Ectodermal cell (in vitro differentiated cells): ENCODE measurements around the gene OTOGL.

Source experiments
- H3K27ac ChIP-seq: 2 replicates; pipeline ENCODE4 v1.7.0; 2013; ENCODE audit warnings: mild to moderate bottlenecking, low read depth, low read length; ENCODE audit not compliant: insufficient read depth, poor library complexity, severe bottlenecking
- H3K27me3 ChIP-seq: 2 replicates; pipeline ENCODE4 v1.7.0; 2013; ENCODE audit warnings: mild to moderate bottlenecking, low read length; ENCODE audit not compliant: insufficient read depth, control insufficient read depth, poor library complexity, severe bottlenecking
- H3K36me3 ChIP-seq: one replicate; pipeline ENCODE4 v1.7.0; 2013; ENCODE audit warnings: low read length; ENCODE audit not compliant: control insufficient read depth, insufficient read depth
- H3K4me1 ChIP-seq: one replicate; pipeline ENCODE4 v1.7.0; 2013; ENCODE audit warnings: low read length; ENCODE audit not compliant: control insufficient read depth, insufficient read depth
- H3K4me3 ChIP-seq: 2 replicates; pipeline ENCODE4 v1.7.0; 2013; ENCODE audit warnings: low read depth, low read length, control low read depth; ENCODE audit not compliant: insufficient read depth
- H3K9me3 ChIP-seq: 2 replicates; pipeline ENCODE4 v1.7.0; 2013; ENCODE audit warnings: mild to moderate bottlenecking, low read length, moderate library complexity; ENCODE audit not compliant: control insufficient read depth
- WGBS, 2 experiments: methylation state at CpG; one replicate each; pipeline ENCODE4 v1.1.7; 2013; ENCODE audit warnings: missing lambda C conversion rate in 2 of 2; 5-methylcytosine and 5-hydroxymethylcytosine counted together

Gene OTOGL

GRCh38 chr12:80156306-80156705 is 57.0 kb downstream of the OTOGL start:
- WGBS, 2 experiments, result 93 to 94% methylated on average over 5 of the region's 5 CpGs

DNA sequence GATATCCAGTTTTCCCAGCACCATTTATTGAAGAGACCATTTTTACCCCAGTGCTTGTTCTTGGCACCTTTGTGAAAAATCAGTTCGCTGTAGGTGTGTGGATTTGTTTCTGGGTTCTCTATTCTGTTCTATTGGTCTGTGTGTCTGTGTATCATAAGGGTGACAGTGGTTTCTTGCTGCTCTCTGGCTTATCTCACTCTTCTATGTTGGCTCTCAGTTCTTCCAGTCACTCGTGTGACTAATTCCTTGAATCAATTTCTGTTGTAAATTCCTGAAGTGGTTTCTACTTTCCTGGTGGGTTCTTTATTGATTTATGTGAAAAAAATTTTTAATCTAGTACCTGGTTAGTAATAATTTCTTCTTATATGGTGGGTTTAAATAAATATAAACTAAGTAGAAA is 58.3 kb downstream of the OTOGL start:
- H3K36me3 ChIP-seq, result no peaks in the 10 kb centered on the region
- WGBS, 2 experiments, result 87 to 91% methylated on average over 1 to 2 of the region's 2 CpGs
- no peak overlapping the region for H3K27ac ChIP-seq
- no peaks in the 10 kb centered on the region for H3K27me3 ChIP-seq
- H3K4me3 ChIP-seq, result no peak overlapping the region
- H3K9me3 ChIP-seq, result no peaks in the 10 kb centered on the region
- no peaks in the 10 kb centered on the region for H3K4me1 ChIP-seq

More at GRCh38 chr12:80156306-80156705, 57.0 kb downstream of the OTOGL start:
- no peaks in the 10 kb centered on the region for H3K4me1 ChIP-seq
- no peaks in the 10 kb centered on the region for H3K9me3 ChIP-seq
- no peak overlapping the region for H3K27ac ChIP-seq
- H3K36me3 ChIP-seq, result no peaks in the 10 kb centered on the region
- H3K4me3 ChIP-seq, result no peak overlapping the region
- H3K27me3 ChIP-seq, result no peaks in the 10 kb centered on the region

- 92 to 93% methylated on average over 4 of the region's 4 CpGs for WGBS, 2 experiments
- H3K27ac ChIP-seq, result no peak overlapping the region
- H3K4me1 ChIP-seq, result no peaks in the 10 kb centered on the region
- H3K36me3 ChIP-seq, result no peaks in the 10 kb centered on the region
- H3K27me3 ChIP-seq, result no peaks in the 10 kb centered on the region
- H3K4me3 ChIP-seq, result no peak overlapping the region
- H3K9me3 ChIP-seq, result no peaks in the 10 kb centered on the region
These were observed 62.3 kb downstream of the OTOGL start for GRCh38 chr12:80161612-80162011.

GRCh38 chr12:80162177-80162576 is 62.8 kb downstream of the OTOGL start:
- no peaks in the 10 kb centered on the region for H3K9me3 ChIP-seq
- no peaks in the 10 kb centered on the region for H3K4me1 ChIP-seq
- no peaks in the 10 kb centered on the region for H3K36me3 ChIP-seq
- no peak overlapping the region for H3K27ac ChIP-seq
- no peaks in the 10 kb centered on the region for H3K27me3 ChIP-seq
- WGBS, 2 experiments, result 92 to 93% methylated on average over 2 of the region's 2 CpGs
- no peak overlapping the region for H3K4me3 ChIP-seq

GRCh38 chr12:80165746-80166145 is 66.4 kb downstream of the OTOGL start:
- Histone ChIP-seq H3K4me3 (no peak overlapping the region), H3K9me3 (no peaks in the 10 kb centered on the region), H3K4me1 (no peaks in the 10 kb centered on the region), H3K27ac (no peak overlapping the region), H3K36me3 (no peaks in the 10 kb centered on the region), H3K27me3 (no peaks in the 10 kb centered on the region)

DNA sequence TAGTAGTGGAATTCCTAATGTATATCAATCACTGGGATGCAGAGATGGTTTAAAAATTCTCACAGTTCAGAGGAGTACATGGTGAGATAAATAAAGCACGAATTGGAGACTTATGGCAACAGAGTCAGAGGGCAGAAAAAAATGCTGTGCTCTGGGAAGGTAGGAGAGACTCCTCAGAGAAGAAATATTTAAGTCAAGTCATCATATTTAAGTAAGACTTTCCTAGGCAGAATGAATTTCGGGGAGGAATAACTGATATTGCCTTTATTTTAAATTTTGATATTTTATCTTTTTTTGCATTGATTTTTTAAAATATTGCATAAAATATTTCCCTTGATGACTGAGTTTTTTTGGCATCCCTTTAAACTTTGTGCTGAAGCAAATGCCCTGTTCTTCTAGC is 67.4 kb downstream of the OTOGL start:
- Histone ChIP-seq H3K4me3 (no peak overlapping the region), H3K27me3 (no peaks in the 10 kb centered on the region), H3K4me1 (no peaks in the 10 kb centered on the region), H3K36me3 (no peaks in the 10 kb centered on the region), H3K27ac (no peak overlapping the region), H3K9me3 (no peaks in the 10 kb centered on the region)
- WGBS, 2 experiments, result 92 to 96% methylated on average over 1 of the region's 2 CpGs

DNA sequence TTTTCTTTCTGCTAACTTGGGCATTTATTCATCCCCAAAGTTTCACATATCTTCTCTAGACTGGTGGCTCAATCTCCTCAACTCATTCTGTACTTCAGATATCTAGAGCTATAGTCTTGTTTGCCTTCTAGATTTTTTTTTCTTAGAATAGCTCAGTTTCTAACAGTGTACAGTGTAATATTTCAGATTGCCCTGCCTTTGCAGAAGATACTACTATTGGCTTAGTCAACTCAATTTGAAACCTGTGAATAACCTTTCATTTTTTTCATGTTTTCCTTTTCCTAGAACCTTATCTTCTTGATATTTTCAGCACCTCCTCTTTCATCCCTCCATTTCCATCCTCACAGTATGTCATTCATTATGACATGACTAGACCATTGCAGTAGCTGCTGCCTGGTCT is 69.6 kb downstream of the OTOGL start:
- no peak overlapping the region for H3K4me3 ChIP-seq
- H3K36me3 ChIP-seq, result no peaks in the 10 kb centered on the region
- no peaks in the 10 kb centered on the region for H3K9me3 ChIP-seq
- no peaks in the 10 kb centered on the region for H3K27me3 ChIP-seq
- no peaks in the 10 kb centered on the region for H3K4me1 ChIP-seq
- no peak overlapping the region for H3K27ac ChIP-seq

GRCh38 chr12:80170915-80171314 is 71.6 kb downstream of the OTOGL start:
- 78 to 87% methylated on average over 2 of the region's 2 CpGs for WGBS, 2 experiments
- no peaks in the 10 kb centered on the region for H3K9me3 ChIP-seq
- H3K4me3 ChIP-seq, result no peak overlapping the region
- no peaks in the 10 kb centered on the region for H3K27me3 ChIP-seq
- H3K27ac ChIP-seq, result no peak overlapping the region
- H3K36me3 ChIP-seq, result no peaks in the 10 kb centered on the region
- no peaks in the 10 kb centered on the region for H3K4me1 ChIP-seq

- Histone ChIP-seq H3K4me3 (no peak overlapping the region), H3K4me1 (no peaks in the 10 kb centered on the region), H3K27ac (no peak overlapping the region), H3K9me3 (no peaks in the 10 kb centered on the region), H3K36me3 (no peaks in the 10 kb centered on the region), H3K27me3 (no peaks in the 10 kb centered on the region)
- 78 to 87% methylated on average over 4 to 5 of the region's 5 CpGs for WGBS, 2 experiments
These were observed 73.9 kb downstream of the OTOGL start for GRCh38 chr12:80173083-80173864.

DNA sequence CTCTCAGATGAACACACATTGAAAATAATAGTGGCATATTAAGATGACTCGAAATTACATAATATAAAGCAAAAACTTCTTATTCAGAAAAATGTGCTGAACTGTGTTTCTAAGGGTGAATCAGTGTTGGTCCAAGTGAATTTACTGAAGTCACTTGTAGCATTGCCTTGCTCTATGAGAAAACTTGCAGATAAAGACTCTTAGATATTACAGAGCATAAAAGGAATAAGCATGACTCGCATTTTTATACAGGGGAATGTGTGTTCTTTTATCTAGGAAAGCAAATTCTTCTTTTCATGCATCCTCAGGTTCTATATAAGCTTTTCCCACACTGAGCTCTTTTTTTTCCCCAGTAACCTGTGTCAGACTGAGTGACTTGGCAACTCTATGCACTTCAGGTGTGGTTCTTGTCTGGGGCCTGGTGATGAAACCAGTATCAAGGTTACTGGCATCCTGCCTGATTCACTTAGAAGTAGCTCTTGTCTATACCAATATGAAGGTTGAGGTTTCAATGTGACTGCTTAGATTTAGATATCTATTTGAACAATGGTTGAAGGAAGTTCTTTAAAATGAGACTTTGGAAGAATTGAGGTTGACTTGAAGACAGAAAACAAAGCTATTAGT is 76.1 kb downstream of the OTOGL start:
- no peaks in the 10 kb centered on the region for H3K27me3 ChIP-seq
- H3K27ac ChIP-seq, result no peak overlapping the region
- H3K4me1 ChIP-seq, result no peaks in the 10 kb centered on the region
- no peaks in the 10 kb centered on the region for H3K9me3 ChIP-seq
- WGBS, 2 experiments, result 80 to 100% methylated on average over 1 of the region's 2 CpGs
- H3K4me3 ChIP-seq, result no peak overlapping the region
- no peaks in the 10 kb centered on the region for H3K36me3 ChIP-seq
